GM23338 (cell line): Measurements from ENCODE around the gene FOLR1. TPM values are rescaled to one million over a fixed set of nuclear protein-coding genes. Genes with fewer than 3 reads are reported as not detected.

Experiments
- ATAC-seq: fragments of 200-7000 bp; cut with Tn5 transposase; 3 replicates; pipeline ENCODE4 v1.9.1; 2020
- DNase-seq: peaks from one replicate; pipeline ENCODE4 v3.0.0-alpha.2; 2015; ENCODE audit warnings: low spot score
- H2AFZ ChIP-seq: fragments of 200-600 bp; sonication (generic); 2 replicates; pipeline ENCODE4 v1.8.0; 2016; ENCODE audit warnings: antibody characterized with exemption, mild to moderate bottlenecking, moderate library complexity
- H3F3A ChIP-seq: fragments of 200-600 bp; sonication (generic); replicated peaks from 2 replicates; pipeline ENCODE4 v1.8.0; 2017; ENCODE audit warnings: antibody characterized with exemption, mixed run types, low read depth
- H3K27ac ChIP-seq: fragments of 200-600 bp; sonication (generic); 2 replicates; pipeline ENCODE4 v1.6.1; 2016; ENCODE audit warnings: low read depth
- H3K27me3 ChIP-seq: fragments of 200-600 bp; sonication (generic); 2 replicates; pipeline ENCODE4 v1.8.0; 2016; ENCODE audit warnings: mild to moderate bottlenecking, mixed run types, moderate library complexity; ENCODE audit not compliant: insufficient read depth
- H3K36me3 ChIP-seq: fragments of 200-600 bp; sonication (generic); 2 replicates; pipeline ENCODE4 v1.8.0; 2016; ENCODE audit warnings: mild to moderate bottlenecking; ENCODE audit not compliant: insufficient read depth
- H3K4me1 ChIP-seq: fragments of 200-600 bp; sonication (generic); 2 replicates; pipeline ENCODE4 v1.8.0; 2016; ENCODE audit warnings: mild to moderate bottlenecking, moderate library complexity; ENCODE audit not compliant: insufficient read depth
- H3K4me2 ChIP-seq: fragments of 200-600 bp; sonication (generic); 2 replicates; pipeline ENCODE4 v1.7.1; 2017; ENCODE audit warnings: mixed run types
- H3K4me3 ChIP-seq: fragments of 200-600 bp; sonication (generic); 2 replicates; pipeline ENCODE4 v1.6.1; 2016; ENCODE audit warnings: mixed run types
- H3K79me2 ChIP-seq: fragments of 200-600 bp; sonication (generic); replicated peaks from 2 replicates; pipeline ENCODE4 v1.8.0; 2017; ENCODE audit warnings: mild to moderate bottlenecking; ENCODE audit not compliant: insufficient read depth
- H3K9me2 ChIP-seq: fragments of 200-600 bp; sonication (generic); 2 replicates; pipeline ENCODE4 v1.8.0; 2017; ENCODE audit not compliant: insufficient read depth
- H4K20me1 ChIP-seq: fragments of 200-600 bp; sonication (generic); replicated peaks from 2 replicates; pipeline ENCODE4 v1.8.0; 2017; ENCODE audit warnings: mild to moderate bottlenecking; ENCODE audit not compliant: insufficient read depth
- H3K27ac Mint-ChIP-seq: 2 replicates; pipeline ENCODE4 v1.8.0; 2020; ENCODE audit warnings: inconsistent platforms, mild to moderate bottlenecking, moderate library complexity, mixed read lengths
- H3K27me3 Mint-ChIP-seq: 3 replicates; pipeline ENCODE4 v1.8.0; 2022; ENCODE audit warnings: low read depth, mild to moderate bottlenecking, moderate library complexity, mixed read lengths, inconsistent platforms; ENCODE audit not compliant: insufficient read depth, poor library complexity
- H3K36me3 Mint-ChIP-seq: 3 replicates; pipeline ENCODE4 v1.8.0; 2021; ENCODE audit warnings: low read depth, mild to moderate bottlenecking, inconsistent platforms, moderate library complexity, mixed read lengths
- H3K4me1 Mint-ChIP-seq: 3 replicates; pipeline ENCODE4 v1.8.0; 2020; ENCODE audit warnings: mild to moderate bottlenecking, inconsistent platforms, mixed read lengths
- H3K4me3 Mint-ChIP-seq: 3 replicates; pipeline ENCODE4 v1.8.0; 2021; ENCODE audit warnings: moderate library complexity, mild to moderate bottlenecking, inconsistent platforms, mixed read lengths
- H3K9me3 Mint-ChIP-seq: 3 replicates; pipeline ENCODE4 v1.8.0; 2020; ENCODE audit warnings: moderate library complexity, mild to moderate bottlenecking, inconsistent platforms, mixed read lengths
- EZH2 ChIP-seq: fragments of 200-600 bp; sonication (generic); IDR thresholded peaks from one replicate; pipeline ENCODE4 v1.8.0; 2017; ENCODE audit warnings: antibody characterized with exemption, mild to moderate bottlenecking, low read depth; ENCODE audit not compliant: unreplicated experiment
- NANOG ChIP-seq: IDR thresholded peaks from 2 replicates; pipeline ENCODE4 v1.6.1; 2016; ENCODE audit warnings: antibody characterized with exemption, borderline replicate concordance
- POLR2AphosphoS5 ChIP-seq: IDR thresholded peaks from 2 replicates; pipeline ENCODE4 v1.6.1; 2016; ENCODE audit warnings: antibody characterized with exemption, low read depth
- STAT1 ChIP-seq: IDR thresholded peaks from one replicate; pipeline ENCODE4 v1.6.1; 2016; ENCODE audit warnings: antibody characterized with exemption; ENCODE audit not compliant: unreplicated experiment
- ZNF114 ChIP-seq: fragments of 250-450 bp; sonication (Bioruptor Pico); IDR thresholded peaks from 2 replicates; pipeline ENCODE4 v1.5.0; 2020; ENCODE audit warnings: mild to moderate bottlenecking, moderate library complexity
- ZNF331 ChIP-seq: fragments of 250-450 bp; sonication (Bioruptor Pico); IDR thresholded peaks from 2 replicates; pipeline ENCODE4 v1.5.0; 2020; ENCODE audit warnings: low read depth, mild to moderate bottlenecking, moderate library complexity
- polyA plus RNA-seq: library from polyadenylated mRNA; unstranded; fragments of >200 nt; fragmentation: Nextera tagmentation; extraction: Ambion mirVana; gene quantifications from 2 replicates; pipeline ENCODE4 v1.2.1, GENCODE V29; 2016
- total RNA-seq: library from RNA; depleted of rRNA; stranded (reverse); fragments of >200 nt; shearing (Covaris generic); gene quantifications from 2 replicates; pipeline ENCODE4 v1.2.3, GENCODE V29; 2014
- TF ChIP-seq, protein P1 (sequence below): IDR thresholded peaks from one replicate; pipeline ENCODE4 v1.6.1; 2018; ENCODE audit warnings: antibody characterized with exemption; ENCODE audit not compliant: unreplicated experiment
- TF ChIP-seq, protein P2 (sequence below), 2 experiments: fragments of 200-600 bp in 1 of 2; sonication (generic) in 1 of 2; conservative IDR thresholded peaks; 2 replicates each; pipeline versions ENCODE4 v1.5.1 to v1.6.1; 2016 to 2017; ENCODE audit warnings: antibody characterized with exemption in 2 of 2, low read depth in 2 of 2, mild to moderate bottlenecking in 2 of 2, moderate library complexity in 1 of 2
- TF ChIP-seq, protein P3 (sequence below): IDR thresholded peaks from 2 replicates; pipeline ENCODE4 v1.6.1; 2016; ENCODE audit warnings: antibody characterized with exemption

FOLR1 gene
- total and polyA plus RNA-seq, 2 experiments from 2014 or later: 0.42 TPM; not detected in 1

DNA sequence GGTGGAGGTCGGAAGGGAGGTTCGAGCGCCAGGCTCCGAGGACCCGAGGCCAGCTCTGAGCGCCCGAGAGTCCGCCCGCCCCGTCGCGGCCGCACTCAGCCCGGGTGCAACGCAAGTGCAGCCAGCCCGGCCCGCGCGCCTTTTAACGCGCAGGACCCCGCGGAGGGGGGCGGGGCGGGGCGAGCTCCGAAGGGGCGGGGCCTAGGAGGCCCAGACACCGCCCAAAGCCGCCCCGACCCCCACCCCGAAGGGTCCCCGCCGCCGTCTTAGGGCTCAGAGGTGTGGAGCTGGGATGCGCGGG is 52.1 kb downstream of the FOLR1 start, which contains the start of gene PHOX2A (continued):
- TF ChIP-seq STAT1 (no peak), EZH2 (no peak), ZNF331 (CRISPR knock-in tag) (no peak), NANOG (no peak), POLR2AphosphoS5 (no peak)
- TF ChIP-seq, protein P1, sequence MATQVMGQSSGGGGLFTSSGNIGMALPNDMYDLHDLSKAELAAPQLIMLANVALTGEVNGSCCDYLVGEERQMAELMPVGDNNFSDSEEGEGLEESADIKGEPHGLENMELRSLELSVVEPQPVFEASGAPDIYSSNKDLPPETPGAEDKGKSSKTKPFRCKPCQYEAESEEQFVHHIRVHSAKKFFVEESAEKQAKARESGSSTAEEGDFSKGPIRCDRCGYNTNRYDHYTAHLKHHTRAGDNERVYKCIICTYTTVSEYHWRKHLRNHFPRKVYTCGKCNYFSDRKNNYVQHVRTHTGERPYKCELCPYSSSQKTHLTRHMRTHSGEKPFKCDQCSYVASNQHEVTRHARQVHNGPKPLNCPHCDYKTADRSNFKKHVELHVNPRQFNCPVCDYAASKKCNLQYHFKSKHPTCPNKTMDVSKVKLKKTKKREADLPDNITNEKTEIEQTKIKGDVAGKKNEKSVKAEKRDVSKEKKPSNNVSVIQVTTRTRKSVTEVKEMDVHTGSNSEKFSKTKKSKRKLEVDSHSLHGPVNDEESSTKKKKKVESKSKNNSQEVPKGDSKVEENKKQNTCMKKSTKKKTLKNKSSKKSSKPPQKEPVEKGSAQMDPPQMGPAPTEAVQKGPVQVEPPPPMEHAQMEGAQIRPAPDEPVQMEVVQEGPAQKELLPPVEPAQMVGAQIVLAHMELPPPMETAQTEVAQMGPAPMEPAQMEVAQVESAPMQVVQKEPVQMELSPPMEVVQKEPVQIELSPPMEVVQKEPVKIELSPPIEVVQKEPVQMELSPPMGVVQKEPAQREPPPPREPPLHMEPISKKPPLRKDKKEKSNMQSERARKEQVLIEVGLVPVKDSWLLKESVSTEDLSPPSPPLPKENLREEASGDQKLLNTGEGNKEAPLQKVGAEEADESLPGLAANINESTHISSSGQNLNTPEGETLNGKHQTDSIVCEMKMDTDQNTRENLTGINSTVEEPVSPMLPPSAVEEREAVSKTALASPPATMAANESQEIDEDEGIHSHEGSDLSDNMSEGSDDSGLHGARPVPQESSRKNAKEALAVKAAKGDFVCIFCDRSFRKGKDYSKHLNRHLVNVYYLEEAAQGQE: no peak
- TF ChIP-seq, protein P2, sequence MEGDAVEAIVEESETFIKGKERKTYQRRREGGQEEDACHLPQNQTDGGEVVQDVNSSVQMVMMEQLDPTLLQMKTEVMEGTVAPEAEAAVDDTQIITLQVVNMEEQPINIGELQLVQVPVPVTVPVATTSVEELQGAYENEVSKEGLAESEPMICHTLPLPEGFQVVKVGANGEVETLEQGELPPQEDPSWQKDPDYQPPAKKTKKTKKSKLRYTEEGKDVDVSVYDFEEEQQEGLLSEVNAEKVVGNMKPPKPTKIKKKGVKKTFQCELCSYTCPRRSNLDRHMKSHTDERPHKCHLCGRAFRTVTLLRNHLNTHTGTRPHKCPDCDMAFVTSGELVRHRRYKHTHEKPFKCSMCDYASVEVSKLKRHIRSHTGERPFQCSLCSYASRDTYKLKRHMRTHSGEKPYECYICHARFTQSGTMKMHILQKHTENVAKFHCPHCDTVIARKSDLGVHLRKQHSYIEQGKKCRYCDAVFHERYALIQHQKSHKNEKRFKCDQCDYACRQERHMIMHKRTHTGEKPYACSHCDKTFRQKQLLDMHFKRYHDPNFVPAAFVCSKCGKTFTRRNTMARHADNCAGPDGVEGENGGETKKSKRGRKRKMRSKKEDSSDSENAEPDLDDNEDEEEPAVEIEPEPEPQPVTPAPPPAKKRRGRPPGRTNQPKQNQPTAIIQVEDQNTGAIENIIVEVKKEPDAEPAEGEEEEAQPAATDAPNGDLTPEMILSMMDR (conservative IDR thresholded peaks at IDR 0.05; ENCODE audit: low read depth in 2 of 2): no peak

DNA sequence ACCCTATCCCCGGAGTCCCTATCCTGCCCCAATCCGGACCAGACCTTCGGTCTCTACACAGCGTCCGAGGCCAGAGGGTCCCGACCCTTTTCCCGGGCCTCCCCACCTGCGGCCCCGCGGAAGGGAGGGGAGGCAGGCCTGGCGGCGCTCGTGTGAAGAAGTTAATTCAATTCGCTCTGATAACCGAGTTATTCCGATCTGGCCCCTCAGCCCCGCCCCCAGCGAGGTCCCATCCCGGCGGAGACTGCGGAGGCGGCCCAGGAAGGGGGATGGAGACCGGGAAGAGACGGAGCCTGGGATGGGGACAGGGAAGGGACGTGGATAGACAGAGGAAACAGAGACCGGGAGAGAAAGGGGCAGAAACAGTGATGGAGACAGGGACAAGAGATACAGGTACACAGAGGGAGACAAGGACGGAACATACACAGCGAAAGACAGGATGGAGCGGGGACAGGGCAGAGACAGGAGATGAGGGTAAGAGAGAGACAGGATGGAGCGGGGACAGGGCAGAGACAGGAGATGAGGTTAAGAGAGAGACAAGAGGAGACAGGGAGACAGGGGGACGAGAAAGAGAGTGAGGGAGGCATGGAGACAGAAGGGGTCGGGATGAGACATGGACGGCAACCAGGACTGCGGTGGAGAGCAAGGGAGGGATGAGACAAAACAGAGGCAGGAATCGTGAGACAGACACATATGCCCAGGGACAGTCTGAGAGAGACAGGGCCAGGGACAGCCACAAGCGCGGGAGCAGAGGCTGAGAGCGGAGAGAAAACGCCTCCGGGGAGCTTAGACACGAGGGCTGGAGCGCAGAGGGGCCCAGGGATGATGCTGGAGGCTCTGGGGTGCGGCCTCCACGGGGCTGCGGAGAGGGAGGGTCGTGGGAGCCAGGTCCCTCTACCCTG is 52.7 kb downstream of the FOLR1 start:
- no peak overlapping the region for H3K27ac Mint-ChIP-seq
- peaks cover 39% of the 10 kb centered on the region for H3K27me3 Mint-ChIP-seq
- H3K27me3 ChIP-seq: peaks cover 100% of the 10 kb centered on the region
- DNase-seq (peak; percentile 85), ATAC-seq (peak; percentile 31)
- peaks cover 4% of the 10 kb centered on the region; the same call in 2 of the 3 replicates for H3K9me3 Mint-ChIP-seq
- peaks cover 30% of the 10 kb centered on the region for H3K4me1 Mint-ChIP-seq
- no peaks in the 10 kb centered on the region for H3K36me3 ChIP-seq
- no peaks in the 10 kb centered on the region for H3K9me2 ChIP-seq
- H3K4me2 ChIP-seq: peak overlapping the region; percentile 96
- H3K36me3 Mint-ChIP-seq: no peaks in the 10 kb centered on the region; the same call in 2 of the 3 replicates
- 0 out of 2 replicates have a peak, but pooled peaks cover 9% of the 10 kb centered on the region for H3F3A ChIP-seq
- peak overlapping the region; percentile 84 for H3K4me3 ChIP-seq
- peaks cover 10% of the 10 kb centered on the region for H4K20me1 ChIP-seq
- no peak overlapping the region for H3K4me3 Mint-ChIP-seq
- H3K4me1 ChIP-seq: peaks cover 22% of the 10 kb centered on the region
- H3K27ac ChIP-seq: no peak overlapping the region
- H3K79me2 ChIP-seq: no peaks in the 10 kb centered on the region
- H2AFZ ChIP-seq: peak overlapping the region; percentile 98
- TF ChIP-seq EZH2 (peak; percentile 84), NANOG (no peak), ZNF114 (no peak)
- TF ChIP-seq, protein P1: no peak
- TF ChIP-seq, protein P3, sequence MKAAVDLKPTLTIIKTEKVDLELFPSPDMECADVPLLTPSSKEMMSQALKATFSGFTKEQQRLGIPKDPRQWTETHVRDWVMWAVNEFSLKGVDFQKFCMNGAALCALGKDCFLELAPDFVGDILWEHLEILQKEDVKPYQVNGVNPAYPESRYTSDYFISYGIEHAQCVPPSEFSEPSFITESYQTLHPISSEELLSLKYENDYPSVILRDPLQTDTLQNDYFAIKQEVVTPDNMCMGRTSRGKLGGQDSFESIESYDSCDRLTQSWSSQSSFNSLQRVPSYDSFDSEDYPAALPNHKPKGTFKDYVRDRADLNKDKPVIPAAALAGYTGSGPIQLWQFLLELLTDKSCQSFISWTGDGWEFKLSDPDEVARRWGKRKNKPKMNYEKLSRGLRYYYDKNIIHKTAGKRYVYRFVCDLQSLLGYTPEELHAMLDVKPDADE: no peak
